HG02759 (cell line): ENCODE data around the gene LIMS1.
"Not testable (repeated sequence)": the region's sequence is repeated elsewhere in the genome, so short reads cannot be mapped to it uniquely, and the experiment has no call there.

Experiments
- ATAC-seq: cut with Tn5 transposase; IDR thresholded peaks from one replicate; pipeline ENCODE4 v1.9.1; 2021; ENCODE audit warnings: mild to moderate bottlenecking, moderate library complexity; ENCODE audit not compliant: unreplicated experiment

The LIMS1 gene

GRCh38 chr2:108533832-108534583 is at the start of gene LIMS1:
TSS of gene LIMS1 (plus strand) at chr2:108534470. CDS start at chr2:108534563, 93 bp downstream.
- peak; percentile 86 for ATAC-seq

- no peak for ATAC-seq
Observed at GRCh38 chr2:108485253-108485652, 49.0 kb upstream of the LIMS1 start.

- ATAC-seq: no peak
Observed at GRCh38 chr2:108490506-108491122, 43.7 kb upstream of the LIMS1 start.

- ATAC-seq: no peak
Observed at GRCh38 chr2:108491848-108492247, 42.4 kb upstream of the LIMS1 start.

- no peak for ATAC-seq
Observed at GRCh38 chr2:108492364-108492763, 41.9 kb upstream of the LIMS1 start.

GRCh38 chr2:108496167-108496566 is 38.1 kb upstream of the LIMS1 start:
- ATAC-seq: not testable (repeated sequence)

- not testable (repeated sequence) for ATAC-seq
Observed at GRCh38 chr2:108507620-108508019, 26.6 kb upstream of the LIMS1 start.

GRCh38 chr2:108512431-108512830 is 21.8 kb upstream of the LIMS1 start:
- not testable (repeated sequence) for ATAC-seq

- ATAC-seq: not testable (repeated sequence)
Observed at GRCh38 chr2:108514478-108514877, 19.8 kb upstream of the LIMS1 start.

GRCh38 chr2:108524688-108525087 is 9.6 kb upstream of the LIMS1 start:
- not testable (repeated sequence) for ATAC-seq

GRCh38 chr2:108525258-108525657 is 9.0 kb upstream of the LIMS1 start:
- ATAC-seq: not testable (repeated sequence)

- no peak for ATAC-seq
Observed at GRCh38 chr2:108531674-108532055, 2.6 kb upstream of the LIMS1 start.

GRCh38 chr2:108534584-108535356 is 500 bp downstream of the LIMS1 start:
- peak; percentile 40 for ATAC-seq

- no peak for ATAC-seq
Observed at GRCh38 chr2:108535357-108535631, 1.0 kb downstream of the LIMS1 start.

GRCh38 chr2:108536133-108536780 is 2.0 kb downstream of the LIMS1 start:
- ATAC-seq: no peak

GRCh38 chr2:108536911-108537310 is 2.6 kb downstream of the LIMS1 start:
- ATAC-seq: no peak

- no peak for ATAC-seq
Observed at GRCh38 chr2:108538000-108538625, 3.8 kb downstream of the LIMS1 start.

GRCh38 chr2:108541451-108541850 is 7.2 kb downstream of the LIMS1 start:
- ATAC-seq: no peak

GRCh38 chr2:108542071-108542470 is 7.8 kb downstream of the LIMS1 start:
- no peak for ATAC-seq

GRCh38 chr2:108547606-108548005 is 13.3 kb downstream of the LIMS1 start:
- no peak for ATAC-seq
